Subcutaneous abdominal adipose tissue (tissue), 5 donors: ENCODE measurements around the gene STEAP1.

Experiments
- H3K27ac ChIP-seq: one replicate; pipeline ENCODE4 v1.7.0; 2013; ENCODE audit warnings: low read depth, mild to moderate bottlenecking, inconsistent platforms, low read length, moderate library complexity
- H3K27me3 ChIP-seq, 5 donors: one replicate each; pipeline ENCODE4 v1.7.0; 2013; ENCODE audit warnings: low read length in 5 of 5, inconsistent platforms in 1 of 5; ENCODE audit not compliant: control insufficient read depth in 5 of 5, insufficient read depth in 4 of 5
- H3K36me3 ChIP-seq, 5 donors: one replicate each; pipeline ENCODE4 v1.7.0; 2013; ENCODE audit warnings: low read length in 5 of 5; ENCODE audit not compliant: control insufficient read depth in 5 of 5, insufficient read depth in 5 of 5
- H3K4me1 ChIP-seq, 5 donors: one replicate each; pipeline ENCODE4 v1.7.0; 2013; ENCODE audit warnings: low read length in 5 of 5, mild to moderate bottlenecking in 3 of 5, moderate library complexity in 1 of 5; ENCODE audit not compliant: control insufficient read depth in 5 of 5, insufficient read depth in 5 of 5
- H3K4me3 ChIP-seq, 5 donors: one replicate each; pipeline ENCODE4 v1.7.0; 2013; ENCODE audit warnings: low read length in 5 of 5, low read depth in 1 of 5
- H3K9ac ChIP-seq, 5 donors: one replicate each; pipeline ENCODE4 v1.7.0; 2013; ENCODE audit warnings: low read length in 5 of 5, mild to moderate bottlenecking in 4 of 5, moderate library complexity in 3 of 5
- H3K9me3 ChIP-seq, 5 donors: one replicate each; pipeline ENCODE4 v1.7.0; 2013; ENCODE audit warnings: low read length in 5 of 5; ENCODE audit not compliant: control insufficient read depth in 5 of 5
- donor health status: healthy.
- donor health status: healthy.
- donor health status: healthy.
- donor health status: healthy.
- donor health status: healthy.

The STEAP1 gene

GRCh38 chr7:90210475-90210874 lies 56.2 kb downstream of the STEAP1 start:
- Histone ChIP-seq H3K36me3 (no peaks in the 10 kb centered on the region), H3K27me3 (peaks cover 0 to 5% (median 0%) of the 10 kb centered on the region in 5 donors), H3K9me3 (no peaks in the 10 kb centered on the region), H3K4me3 (peak overlapping the region in 2 of 5 donors; percentile 72 to 76), H3K4me1 (peaks cover 0 to 33% (median 18%) of the 10 kb centered on the region in 5 donors), H3K9ac (peak overlapping the region in 2 of 5 donors; percentile 68 to 95), H3K27ac (peak overlapping the region; percentile 97)

DNA sequence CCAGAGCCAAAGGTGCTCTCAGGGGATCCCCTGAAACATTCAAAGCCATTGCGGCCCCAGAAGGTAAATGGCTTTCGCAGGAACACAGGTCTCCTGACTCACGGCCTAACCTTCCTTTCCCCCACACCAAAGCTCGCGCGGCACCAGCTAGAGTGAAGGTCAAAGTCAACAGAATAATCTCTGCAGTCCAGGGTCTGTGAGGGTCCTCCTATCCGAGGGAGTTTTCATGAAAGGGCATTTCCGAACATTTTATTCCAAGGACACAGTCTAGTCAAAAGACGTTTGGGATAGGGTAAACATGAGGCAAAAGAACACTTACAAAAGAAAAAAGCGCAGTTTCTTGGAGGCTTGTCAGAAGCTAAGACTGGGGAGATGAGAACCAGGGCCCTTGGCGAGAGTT lies 56.7 kb downstream of the STEAP1 start:
- no peaks in the 10 kb centered on the region for H3K36me3 ChIP-seq
- H3K9ac ChIP-seq: peak overlapping the region; percentile 68 to 95 (median 77)
- H3K27ac ChIP-seq: peak overlapping the region; percentile 97
- H3K4me3 ChIP-seq: peak overlapping the region; percentile 61 to 91 (median 72)
- H3K9me3 ChIP-seq: no peaks in the 10 kb centered on the region
- peaks cover 0 to 37% (median 18%) of the 10 kb centered on the region in 5 donors for H3K4me1 ChIP-seq
- H3K27me3 ChIP-seq: peaks cover 0 to 5% (median 0%) of the 10 kb centered on the region in 5 donors

DNA sequence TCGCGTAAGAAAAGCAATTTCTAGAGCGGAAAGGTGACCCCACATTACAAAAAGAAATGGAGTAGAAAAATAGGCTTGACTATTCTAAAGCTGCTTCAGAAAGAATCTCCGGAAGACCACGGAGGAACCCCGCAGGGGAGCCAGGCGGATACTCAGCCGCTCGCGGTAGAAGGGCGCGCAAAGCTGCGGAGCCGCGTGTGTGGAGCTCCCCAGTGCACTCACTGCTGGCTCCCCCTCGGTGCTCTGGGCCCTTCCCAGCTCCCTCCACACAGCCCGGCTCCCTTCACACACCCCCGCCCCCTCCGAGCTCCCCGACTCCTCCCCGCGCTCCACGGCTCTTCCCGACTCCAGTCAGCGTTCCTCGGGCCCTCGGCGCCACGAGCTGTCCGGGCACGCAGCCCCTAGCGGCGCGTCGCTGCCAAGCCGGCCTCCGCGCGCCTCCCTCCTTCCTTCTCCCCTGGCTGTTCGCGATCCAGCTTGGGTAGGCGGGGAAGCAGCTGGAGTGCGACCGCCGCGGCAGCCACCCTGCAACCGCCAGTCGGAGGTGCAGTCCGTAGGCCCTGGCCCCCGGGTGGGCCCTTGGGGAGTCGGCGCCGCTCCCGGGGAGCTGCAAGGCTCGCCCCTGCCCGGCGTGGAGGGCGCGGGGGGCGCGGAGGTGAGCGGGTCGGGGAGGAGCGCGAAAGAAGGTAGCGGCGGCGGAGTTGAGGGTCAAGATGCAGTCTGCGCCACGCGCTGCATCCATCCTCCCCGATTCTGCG lies 57.3 kb downstream of the STEAP1 start, which contains the start of gene STEAP2:
Gene STEAP2, plus strand, starts transcription at position 350 of the 758 bp plus-strand sequence. CDS start 13,343 bp downstream, outside the sequence.
- no peaks in the 10 kb centered on the region for H3K9me3 ChIP-seq
- peak within 1 kb of the TSS; percentile 68 to 95 (median 77) for H3K9ac ChIP-seq
- peaks cover 0 to 39% (median 18%) of the 10 kb centered on the region in 5 donors for H3K4me1 ChIP-seq
- H3K27me3 ChIP-seq: peaks cover 0 to 5% (median 0%) of the 10 kb centered on the region in 5 donors
- H3K4me3 ChIP-seq: peak within 1 kb of the TSS; percentile 61 to 91 (median 76)
- H3K27ac ChIP-seq: peak within 1 kb of the TSS; percentile 97
- H3K36me3 ChIP-seq: no peaks in the 10 kb centered on the region

DNA sequence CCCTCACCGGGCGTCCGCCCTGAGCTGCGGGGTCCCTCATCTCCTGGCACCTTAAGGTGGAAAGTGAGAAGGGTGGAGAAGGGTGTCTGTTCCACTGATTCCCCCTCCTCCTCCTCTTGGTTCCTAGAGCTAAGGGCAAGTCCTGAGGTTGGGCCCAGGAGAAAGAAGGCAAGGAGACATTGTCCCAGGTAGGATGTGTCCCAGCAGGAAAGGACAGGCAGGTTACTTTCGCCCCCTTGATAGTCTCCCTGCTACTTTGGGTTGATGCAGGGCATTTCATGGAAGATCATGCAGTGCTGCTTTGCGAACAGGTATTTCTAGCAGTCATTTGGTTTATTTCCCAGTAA lies 57.9 kb downstream of the STEAP1 start:
- Histone ChIP-seq H3K27me3 (peaks cover 0 to 5% (median 0%) of the 10 kb centered on the region in 5 donors), H3K4me1 (peaks cover 0 to 39% (median 22%) of the 10 kb centered on the region in 5 donors), H3K36me3 (no peaks in the 10 kb centered on the region), H3K9ac (peak overlapping the region; percentile 5 to 91 (median 71)), H3K4me3 (peak overlapping the region; percentile 61 to 91 (median 76)), H3K27ac (peak overlapping the region; percentile 97), H3K9me3 (no peaks in the 10 kb centered on the region)

DNA sequence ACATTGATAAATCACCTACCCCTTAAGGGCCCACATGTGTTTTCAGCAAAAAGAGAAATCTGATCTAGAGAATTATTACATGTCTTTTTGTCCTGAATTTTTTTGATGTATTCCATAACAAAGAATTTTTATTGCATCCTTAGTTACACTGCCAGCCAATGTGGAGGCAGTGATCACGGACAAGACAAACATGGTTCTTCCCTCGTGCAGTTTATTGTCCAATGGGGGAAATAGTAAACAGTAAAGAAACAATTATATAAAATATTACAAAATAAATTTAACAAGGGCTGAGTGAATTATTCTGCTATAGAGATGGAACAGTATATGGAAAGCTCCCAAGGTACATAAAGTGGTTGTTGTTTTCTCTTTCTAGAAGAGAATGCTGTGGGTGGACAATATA lies 59.3 kb downstream of the STEAP1 start:
- Histone ChIP-seq H3K36me3 (no peaks in the 10 kb centered on the region), H3K4me3 (peak overlapping the region in 1 of 5 donors; percentile 49), H3K27me3 (peaks cover 0 to 5% (median 0%) of the 10 kb centered on the region in 5 donors), H3K9ac (no peak overlapping the region), H3K4me1 (peaks cover 0 to 39% (median 22%) of the 10 kb centered on the region in 5 donors), H3K27ac (peak overlapping the region; percentile 97), H3K9me3 (no peaks in the 10 kb centered on the region)
